HG02678 (cell line): ENCODE data around the gene TRPM4.
"Not testable (repeated sequence)": the region's sequence is repeated elsewhere in the genome, so short reads cannot be mapped to it uniquely, and the experiment has no call there.

Experiments
- ATAC-seq: cut with Tn5 transposase; IDR thresholded peaks from one replicate; pipeline ENCODE4 v1.9.1; 2021; ENCODE audit warnings: mild to moderate bottlenecking, moderate library complexity; ENCODE audit not compliant: unreplicated experiment

The TRPM4 gene

GRCh38 chr19:49150106-49150943 lies 7.3 kb upstream of the TRPM4 start:
- no peak for ATAC-seq

- no peak for ATAC-seq
Observed at GRCh38 chr19:49150944-49151243, 6.7 kb upstream of the TRPM4 start.

- ATAC-seq: no peak
Observed at GRCh38 chr19:49151267-49152118, 6.1 kb upstream of the TRPM4 start.

- ATAC-seq: no peak
Observed at GRCh38 chr19:49152119-49152550, 5.5 kb upstream of the TRPM4 start.

- no peak for ATAC-seq
Observed at GRCh38 chr19:49153167-49153809, 4.3 kb upstream of the TRPM4 start.

- no peak for ATAC-seq
Observed at GRCh38 chr19:49154279-49154678, 3.3 kb upstream of the TRPM4 start.

GRCh38 chr19:49155005-49155819 lies 2.4 kb upstream of the TRPM4 start, which contains the start of gene HRC:
Gene HRC, minus strand, starts transcription at chr19:49155396. Its CDS starts 159 bp downstream, at chr19:49155237.
- no peak for ATAC-seq

- no peak for ATAC-seq
Observed at GRCh38 chr19:49155820-49156346, 1.7 kb upstream of the TRPM4 start.

GRCh38 chr19:49160450-49161189 lies 3.0 kb downstream of the TRPM4 start:
- no peak for ATAC-seq

GRCh38 chr19:49161987-49162386 lies 4.4 kb downstream of the TRPM4 start:
- no peak for ATAC-seq

GRCh38 chr19:49165111-49165750 lies 7.6 kb downstream of the TRPM4 start:
- ATAC-seq: no peak

GRCh38 chr19:49165865-49166301 lies 8.3 kb downstream of the TRPM4 start:
- ATAC-seq: no peak

GRCh38 chr19:49167857-49168409 lies 10.3 kb downstream of the TRPM4 start:
- ATAC-seq: no peak

GRCh38 chr19:49168421-49168820 lies 10.8 kb downstream of the TRPM4 start:
- ATAC-seq: no peak

- no peak for ATAC-seq
Observed at GRCh38 chr19:49173198-49173597, 15.6 kb downstream of the TRPM4 start.

- ATAC-seq: no peak
Observed at GRCh38 chr19:49180659-49181058, 23.1 kb downstream of the TRPM4 start.

- ATAC-seq: not testable (repeated sequence)
Observed at GRCh38 chr19:49182010-49182847, 24.6 kb downstream of the TRPM4 start.

- no peak for ATAC-seq
Observed at GRCh38 chr19:49182848-49183375, 25.3 kb downstream of the TRPM4 start.
